ENCODE results near the gene CA10. TPM values are rescaled to one million over a fixed set of nuclear protein-coding genes. Genes with fewer than 3 reads are reported as not detected.

The CA10 gene
- total RNA-seq, 2 donors from 2014 or later, result 0.22 to 0.37 TPM

- peak; percentile 78 for DNase-seq
- Mint-ChIP-seq H3K36me3 (ENCODE audit: low read depth) (no peaks in the 10 kb centered on the region), H3K4me3 (no peak overlapping the region)
Measured at GRCh38 chr17:51711581-51711980, 446.9 kb downstream of the CA10 start.

DNA sequence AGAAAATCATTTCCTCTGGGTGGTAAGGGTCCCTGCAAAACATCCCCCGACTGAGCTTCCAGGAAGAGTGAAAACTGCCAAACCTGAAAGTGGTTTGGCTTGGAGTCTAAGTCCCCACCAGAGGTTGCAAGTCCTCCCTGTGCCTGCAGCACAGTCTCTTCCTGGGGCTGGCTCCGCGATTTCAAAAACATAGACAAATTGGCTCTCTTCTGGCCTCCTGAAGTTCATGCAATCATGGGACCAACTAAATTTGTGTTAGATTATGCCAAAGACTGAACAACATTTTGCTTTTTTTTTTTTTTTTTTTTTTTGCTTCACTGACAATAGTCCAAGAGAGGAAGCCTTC, 447.9 kb downstream of the CA10 start:
- no peaks in the 10 kb centered on the region for H3K9me3 Mint-ChIP-seq
- no peaks in the 10 kb centered on the region for H3K36me3 Mint-ChIP-seq (ENCODE audit: low read depth)
- no peak for DNase-seq
- H3K36me3 ChIP-seq (ENCODE audit: control insufficient read depth, insufficient read depth, low read length), result no peaks in the 10 kb centered on the region
- H3K27me3 Mint-ChIP-seq (ENCODE audit: insufficient read depth), result peaks cover 4% of the 10 kb centered on the region
- H3K27ac Mint-ChIP-seq, result peak overlapping the region; percentile 62
- no peaks in the 10 kb centered on the region for H3K9me3 ChIP-seq (ENCODE audit: control insufficient read depth, low read length)
- H3K4me3 Mint-ChIP-seq, result no peak overlapping the region
- 83 to 89% methylated on average over 3 of the region's 3 CpGs for WGBS, 2 experiments (ENCODE audit: insufficient coverage in 1 of 2, insufficient read length in 1 of 2)
- no peak overlapping the region for H3K9ac ChIP-seq (ENCODE audit: extremely low read depth, low read length, poor library complexity, severe bottlenecking)
- no peak overlapping the region for H3K4me3 ChIP-seq (ENCODE audit: low read length)
- H3K27me3 ChIP-seq (ENCODE audit: control insufficient read depth, insufficient read depth, low read length, poor library complexity, severe bottlenecking), result no peaks in the 10 kb centered on the region
- no peak overlapping the region for H3K27ac ChIP-seq (ENCODE audit: low read depth, low read length)
- H3K4me1 ChIP-seq (ENCODE audit: control insufficient read depth, insufficient read depth, low read length), result peaks cover 38% of the 10 kb centered on the region
- H3K4me1 Mint-ChIP-seq, result peaks cover 59% of the 10 kb centered on the region
- no peak for TF ChIP-seq CTCF (conservative IDR thresholded peaks at IDR 0.05)

More at GRCh38 chr17:51711581-51711980, 446.9 kb downstream of the CA10 start:
- H3K9me3 Mint-ChIP-seq, result no peaks in the 10 kb centered on the region
- peak; percentile 59 for TF ChIP-seq CTCF (conservative IDR thresholded peaks at IDR 0.05)
- peaks cover 4% of the 10 kb centered on the region for H3K27me3 Mint-ChIP-seq (ENCODE audit: insufficient read depth)
- no peak overlapping the region for H3K9ac ChIP-seq (ENCODE audit: extremely low read depth, low read length, poor library complexity, severe bottlenecking)
- H3K4me1 ChIP-seq (ENCODE audit: control insufficient read depth, insufficient read depth, low read length), result peaks cover 33% of the 10 kb centered on the region
- no peaks in the 10 kb centered on the region for H3K36me3 ChIP-seq (ENCODE audit: control insufficient read depth, insufficient read depth, low read length)
- H3K27ac ChIP-seq (ENCODE audit: low read depth, low read length), result no peak overlapping the region
- H3K9me3 ChIP-seq (ENCODE audit: control insufficient read depth, low read length), result no peaks in the 10 kb centered on the region
- no peak overlapping the region for H3K4me3 ChIP-seq (ENCODE audit: low read length)
- H3K4me1 Mint-ChIP-seq, result peaks cover 50% of the 10 kb centered on the region
- WGBS, 2 experiments (ENCODE audit: insufficient coverage in 1 of 2, insufficient read length in 1 of 2), result 81 to 93% methylated on average over 5 to 7 of the region's 7 CpGs
- H3K27ac Mint-ChIP-seq, result no peak overlapping the region
- no peaks in the 10 kb centered on the region for H3K27me3 ChIP-seq (ENCODE audit: control insufficient read depth, insufficient read depth, low read length, poor library complexity, severe bottlenecking)

DNA sequence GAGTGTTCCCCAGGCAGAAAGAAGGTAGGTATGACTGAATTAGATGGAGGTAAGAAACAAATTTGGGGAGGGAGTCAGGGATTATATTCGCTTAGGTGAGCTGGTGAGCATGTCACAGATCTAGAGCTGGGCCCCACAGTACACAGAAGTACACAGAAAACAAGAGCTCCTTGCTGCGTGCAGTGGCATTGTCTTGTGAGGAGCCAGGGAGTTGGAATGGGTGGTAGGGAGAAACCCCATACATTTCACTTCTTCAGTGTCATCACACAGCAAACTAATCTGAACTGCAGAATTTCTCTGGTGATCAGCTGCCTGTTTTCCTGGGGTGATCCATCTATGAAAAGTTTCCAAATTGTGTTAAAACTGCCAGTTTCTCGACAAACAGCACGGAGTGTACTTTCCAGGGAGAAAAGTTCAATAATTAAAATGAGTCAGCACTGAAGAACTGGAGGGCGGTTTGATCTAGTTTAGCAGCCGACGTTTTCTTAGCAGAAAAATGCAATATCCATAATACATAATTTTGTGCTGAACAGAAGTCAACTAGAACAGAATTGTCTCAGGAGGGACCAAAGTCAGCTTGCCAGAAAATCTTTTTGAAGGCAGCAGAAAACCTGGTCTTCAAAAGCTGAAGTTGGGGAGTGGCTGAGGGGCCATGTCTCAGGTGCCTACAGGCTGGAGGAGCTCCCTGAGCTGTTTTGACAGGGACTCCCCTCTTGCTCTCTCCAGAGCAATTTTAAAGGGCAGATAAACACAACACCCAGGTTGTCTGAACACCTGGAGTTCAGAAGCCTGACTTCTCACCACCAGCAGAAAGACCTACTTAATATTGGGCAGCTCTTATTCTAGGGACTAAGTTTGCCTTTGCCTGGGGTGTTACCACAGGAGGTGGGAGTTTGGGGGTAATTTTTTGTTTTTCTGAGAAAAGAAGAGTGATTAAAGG, 448.6 kb downstream of the CA10 start:
- Histone ChIP-seq H3K27ac (ENCODE audit: low read depth, low read length) (no peak overlapping the region), H3K4me3 (ENCODE audit: low read length) (no peak overlapping the region), H3K9ac (ENCODE audit: extremely low read depth, low read length, poor library complexity, severe bottlenecking) (no peak overlapping the region), H3K9me3 (ENCODE audit: control insufficient read depth, low read length) (no peaks in the 10 kb centered on the region), H3K27me3 (ENCODE audit: control insufficient read depth, insufficient read depth, low read length, poor library complexity, severe bottlenecking) (no peaks in the 10 kb centered on the region), H3K4me1 (ENCODE audit: control insufficient read depth, insufficient read depth, low read length) (peaks cover 38% of the 10 kb centered on the region), H3K36me3 (ENCODE audit: control insufficient read depth, insufficient read depth, low read length) (no peaks in the 10 kb centered on the region)
- Mint-ChIP-seq H3K27ac (peak overlapping the region; percentile 62), H3K27me3 (ENCODE audit: insufficient read depth) (peaks cover 4% of the 10 kb centered on the region), H3K9me3 (no peaks in the 10 kb centered on the region), H3K36me3 (ENCODE audit: low read depth) (no peaks in the 10 kb centered on the region), H3K4me1 (peaks cover 65% of the 10 kb centered on the region), H3K4me3 (no peak overlapping the region)
- TF ChIP-seq CTCF (conservative IDR thresholded peaks at IDR 0.05), result no peak
- WGBS, 2 experiments (ENCODE audit: insufficient coverage in 1 of 2, insufficient read length in 1 of 2), result 82 to 94% methylated on average over 5 to 6 of the region's 7 CpGs
- DNase-seq, result no peak
